Daoy (cell line): ENCODE measurements around the gene RIN1. TPM values are rescaled to one million over a fixed set of nuclear protein-coding genes. Genes with fewer than 3 reads are reported as not detected.
A peak's percentile ranks its signal among the peaks of the same experiment; 100 is the strongest.

ENCODE experiments used
- DNase-seq: peaks from one replicate; pipeline ENCODE4 v3.0.0-alpha.2; 2015; ENCODE audit warnings: low read depth
- total RNA-seq: library from RNA; depleted of rRNA; stranded (reverse); fragments of >200 nt; shearing (Covaris generic); gene quantifications from 2 replicates; pipeline ENCODE4 v1.2.3, GENCODE V29; 2014; rRNA removed

RIN1 gene
- total RNA-seq, 1 experiment from 2014 or later, result 14.6 TPM

DNA sequence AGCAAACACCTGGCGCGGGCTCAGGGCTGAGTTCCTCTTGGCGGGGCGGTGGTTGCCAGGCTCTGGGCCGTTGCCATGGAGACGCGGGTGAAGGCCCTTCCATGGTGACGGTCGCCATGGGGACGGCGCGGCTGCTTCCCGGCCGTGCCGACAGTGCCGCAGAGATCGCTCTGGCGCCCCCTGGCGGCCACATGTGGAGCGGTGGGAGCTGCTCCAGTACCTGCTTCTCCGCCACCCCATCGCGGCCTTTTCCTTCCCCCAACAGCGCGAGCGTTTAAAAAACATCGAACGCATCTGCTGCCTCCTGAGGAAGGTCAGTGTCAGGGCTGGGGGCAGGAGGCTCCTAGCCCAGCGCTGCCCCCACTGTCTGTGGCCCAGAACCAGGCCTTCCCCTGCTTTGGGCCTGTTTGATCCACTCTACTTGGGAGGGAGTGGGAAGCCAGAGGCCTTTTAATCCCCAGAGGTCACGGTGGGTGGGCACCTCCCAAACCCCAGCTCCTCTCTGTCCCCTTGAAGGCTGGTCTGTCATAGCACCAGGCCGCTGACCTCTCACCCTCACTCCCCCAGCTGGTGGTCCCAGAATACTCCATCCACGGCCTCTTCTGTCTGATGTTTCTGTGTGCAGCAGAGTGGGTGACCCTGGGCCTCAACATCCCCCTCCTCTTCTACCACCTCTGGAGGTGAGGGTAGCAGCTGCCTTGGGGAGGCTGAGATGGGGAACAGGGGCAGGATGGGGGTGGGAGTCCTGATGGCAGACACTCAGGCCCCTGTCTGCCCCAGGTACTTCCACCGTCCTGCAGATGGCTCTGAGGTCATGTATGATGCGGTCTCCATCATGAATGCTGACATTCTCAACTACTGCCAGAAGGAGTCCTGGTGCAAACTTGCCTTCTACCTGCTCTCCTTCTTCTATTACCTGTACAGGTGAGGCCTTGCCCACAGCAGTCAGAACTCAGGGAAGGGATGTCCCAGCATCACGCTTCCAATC lies 53.5 kb downstream of the RIN1 start:
- DNase-seq, result peak; percentile 97

Other genes with a start within 250 kb of the RIN1 start
- 14.2 and 22.5 TPM in 2 replicates for gene KLC2, start 78.7 kb downstream of the RIN1 start, total RNA-seq
- gene RAB1B, start 67.8 kb downstream of the RIN1 start, total RNA-seq, result 77.0 and 84.4 TPM in 2 replicates
- gene CNIH2, start 58.3 kb downstream of the RIN1 start, total RNA-seq, result 0.40 and 0.98 TPM in 2 replicates
- gene YIF1A, start 47.3 kb downstream of the RIN1 start, total RNA-seq, result 135 and 143 TPM in 2 replicates
- gene TMEM151A, start 44.5 kb downstream of the RIN1 start, total RNA-seq, result 0.60 TPM in 1 of 2 replicates, not detected in the other
- gene CD248, start 19.4 kb downstream of the RIN1 start, total RNA-seq, result 0.06 TPM in 1 of 2 replicates, not detected in the other
- gene BRMS1, start 8.7 kb upstream of the RIN1 start, total RNA-seq, result 111 and 124 TPM in 2 replicates
- gene B4GAT1, start 11.2 kb upstream of the RIN1 start, total RNA-seq, result 30.0 and 34.5 TPM in 2 replicates
- 0.48 and 0.86 TPM in 2 replicates for gene SLC29A2, start 35.3 kb upstream of the RIN1 start, total RNA-seq
- gene NPAS4, start 84.6 kb upstream of the RIN1 start, total RNA-seq, result 0.11 TPM in 1 of 2 replicates, not detected in the other
- 107 and 157 TPM in 2 replicates for gene MRPL11, start 102.4 kb upstream of the RIN1 start, total RNA-seq
- 1.8 and 2.1 TPM in 2 replicates for gene PELI3, start 130.5 kb upstream of the RIN1 start, total RNA-seq
- 77.5 and 84.0 TPM in 2 replicates for gene DPP3, start 144.0 kb upstream of the RIN1 start, total RNA-seq
- gene BBS1, start 174.2 kb upstream of the RIN1 start, total RNA-seq, result 3.9 and 15.7 TPM in 2 replicates
- 8.7 and 10.6 TPM in 2 replicates for gene ZDHHC24, start 209.6 kb upstream of the RIN1 start, total RNA-seq
- not detected in 2 replicates for gene ACTN3, start 210.5 kb upstream of the RIN1 start, total RNA-seq
- 7.5 and 9.5 TPM in 2 replicates for gene CTSF, start 232.2 kb upstream of the RIN1 start, total RNA-seq